Measurements from ENCODE around the gene SENP7. TPM values are rescaled to one million over a fixed set of nuclear protein-coding genes. Genes with fewer than 3 reads are reported as not detected.

The SENP7 gene
- total and polyA plus RNA-seq, 2 donors (not counting 1 experiment from before 2014, with no cell fraction given) = 14.7 to 50.3 TPM

DNA sequence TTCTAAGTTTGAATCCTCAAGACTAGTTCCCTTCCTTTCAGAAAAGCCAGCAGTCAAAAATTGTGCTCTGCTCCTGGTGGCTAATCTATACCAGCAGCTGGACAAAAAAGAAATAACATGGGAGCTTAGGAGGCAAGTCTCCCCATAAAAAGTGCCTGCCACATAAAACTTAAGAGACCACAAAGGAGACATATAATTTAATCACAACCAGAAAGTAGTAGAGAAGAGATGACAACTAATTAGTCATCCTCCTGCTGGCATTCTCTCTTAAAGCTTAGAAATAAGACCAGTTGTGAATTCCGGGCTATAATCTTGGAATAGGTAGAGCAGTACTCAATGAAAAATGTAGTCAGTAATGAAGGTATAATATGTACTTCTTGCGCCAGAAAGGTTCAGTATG lies 172.4 kb downstream of the SENP7 start:
- POLR2A ChIA-PET = no interaction called here
- Histone ChIP-seq H3K27ac (ENCODE audit: low read length in 2 of 2) (no peak overlapping the region), H3K4me1 (ENCODE audit: control insufficient read depth in 2 of 2, insufficient read depth in 2 of 2, low read length in 2 of 2) (no peaks in the 10 kb centered on the region), H3K4me3 (ENCODE audit: control extremely low read depth in 1 of 5, extremely low read depth in 1 of 5, insufficient read depth in 1 of 5, low read depth in 2 of 5, low read length in 4 of 5) (no peak overlapping the region), H3K79me2 (ENCODE audit: control insufficient read depth, insufficient read depth, low read length) (no peaks in the 10 kb centered on the region), H3K36me3 (replicated peaks in 1 of 2; ENCODE audit: control extremely low read depth in 1 of 2, control insufficient read depth in 1 of 2, extremely low read depth in 1 of 2, insufficient read depth in 2 of 2, low read length in 1 of 2) (peaks cover 14 to 36% of the 10 kb centered on the region in 2 experiments), H3K4me2 (replicated peaks; ENCODE audit: low read depth, low read length, poor library complexity, severe bottlenecking) (no peak overlapping the region), H2AFZ (ENCODE audit: insufficient read depth, low read depth, low read length, poor library complexity, severe bottlenecking) (no peak overlapping the region), H3K9ac (ENCODE audit: low read length) (no peak overlapping the region), H3K9me3 (ENCODE audit: control extremely low read depth in 1 of 3, control insufficient read depth in 2 of 3, insufficient read depth in 1 of 3, low read length in 2 of 3) (no peaks in the 10 kb centered on the region), H4K20me1 (ENCODE audit: control insufficient read depth, insufficient read depth, low read length, poor library complexity, severe bottlenecking) (no peaks in the 10 kb centered on the region), H3K27me3 (replicated peaks in 1 of 4; ENCODE audit: control extremely low read depth in 1 of 4, control insufficient read depth in 3 of 4, insufficient read depth in 4 of 4, low read length in 3 of 4) (no peaks in the 10 kb centered on the region)
- CTCF ChIA-PET = interaction anchor here (1.1 kb wide), 1 partner anchor 13 kb away, joined by 3 read pairs; no protein-coding TSS in a partner anchor
- Mint-ChIP-seq H3K27ac (no peak overlapping the region), H3K9me3 (ENCODE audit: insufficient read depth) (no peaks in the 10 kb centered on the region), H3K27me3 (no peaks in the 10 kb centered on the region), H3K4me1 (no peaks in the 10 kb centered on the region), H3K4me3 (no peak overlapping the region)
- no peak for TF ChIP-seq EZH2 (IDR thresholded peaks at IDR 0.05; ENCODE audit: borderline replicate concordance, insufficient read depth, low read depth, low read length, poor library complexity, severe bottlenecking)
- TF ChIP-seq, protein P1, sequence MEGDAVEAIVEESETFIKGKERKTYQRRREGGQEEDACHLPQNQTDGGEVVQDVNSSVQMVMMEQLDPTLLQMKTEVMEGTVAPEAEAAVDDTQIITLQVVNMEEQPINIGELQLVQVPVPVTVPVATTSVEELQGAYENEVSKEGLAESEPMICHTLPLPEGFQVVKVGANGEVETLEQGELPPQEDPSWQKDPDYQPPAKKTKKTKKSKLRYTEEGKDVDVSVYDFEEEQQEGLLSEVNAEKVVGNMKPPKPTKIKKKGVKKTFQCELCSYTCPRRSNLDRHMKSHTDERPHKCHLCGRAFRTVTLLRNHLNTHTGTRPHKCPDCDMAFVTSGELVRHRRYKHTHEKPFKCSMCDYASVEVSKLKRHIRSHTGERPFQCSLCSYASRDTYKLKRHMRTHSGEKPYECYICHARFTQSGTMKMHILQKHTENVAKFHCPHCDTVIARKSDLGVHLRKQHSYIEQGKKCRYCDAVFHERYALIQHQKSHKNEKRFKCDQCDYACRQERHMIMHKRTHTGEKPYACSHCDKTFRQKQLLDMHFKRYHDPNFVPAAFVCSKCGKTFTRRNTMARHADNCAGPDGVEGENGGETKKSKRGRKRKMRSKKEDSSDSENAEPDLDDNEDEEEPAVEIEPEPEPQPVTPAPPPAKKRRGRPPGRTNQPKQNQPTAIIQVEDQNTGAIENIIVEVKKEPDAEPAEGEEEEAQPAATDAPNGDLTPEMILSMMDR (IDR thresholded peaks at IDR 0.05) = no peak
- ATAC-seq (ENCODE audit: low read depth) = no peak
- WGBS (ENCODE audit: insufficient coverage) = no CpG with 5 or more reads among the region's 2 CpGs
- intact Hi-C loops (cut with micrococcal nuclease) = no loop called here
- DNase-seq = no peak

DNA sequence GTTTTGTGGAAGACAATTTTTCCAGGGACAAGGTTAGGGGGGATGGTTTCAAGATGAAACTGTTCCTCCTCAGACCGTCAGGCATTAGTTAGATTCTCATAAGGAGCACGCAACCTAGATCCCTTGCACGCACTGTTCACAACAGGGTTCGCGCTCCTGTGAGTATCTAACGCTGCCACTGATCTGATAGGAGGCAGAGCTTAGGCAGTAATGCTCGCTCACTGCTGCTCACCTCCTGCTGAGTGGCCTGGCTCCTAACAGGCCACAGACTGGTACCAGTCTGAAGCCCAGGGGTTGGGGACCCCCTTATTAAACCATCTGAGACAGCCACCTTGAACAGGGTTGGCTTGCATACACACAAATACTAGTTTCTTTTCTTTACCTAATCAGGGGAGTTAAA lies 179.1 kb downstream of the SENP7 start:
- no peak for ATAC-seq (ENCODE audit: low read depth)
- 88% methylated on average over 7 of the region's 7 CpGs for WGBS (ENCODE audit: insufficient coverage)
- H3K9ac ChIP-seq (ENCODE audit: low read length) = no peak overlapping the region
- POLR2A ChIA-PET = no interaction called here
- no peak overlapping the region for H2AFZ ChIP-seq (ENCODE audit: insufficient read depth, low read depth, low read length, poor library complexity, severe bottlenecking)
- no peaks in the 10 kb centered on the region for H4K20me1 ChIP-seq (ENCODE audit: control insufficient read depth, insufficient read depth, low read length, poor library complexity, severe bottlenecking)
- TF ChIP-seq EZH2 (IDR thresholded peaks at IDR 0.05; ENCODE audit: borderline replicate concordance, insufficient read depth, low read depth, low read length, poor library complexity, severe bottlenecking) = no peak
- TF ChIP-seq, protein P1 (IDR thresholded peaks at IDR 0.05) = no peak
- CTCF ChIA-PET = no interaction called here
- intact Hi-C loops (cut with micrococcal nuclease) = no loop called here
- no peak overlapping the region for H3K4me3 ChIP-seq (ENCODE audit: control extremely low read depth in 1 of 5, extremely low read depth in 1 of 5, insufficient read depth in 1 of 5, low read depth in 2 of 5, low read length in 4 of 5)
- H3K27ac ChIP-seq (ENCODE audit: low read length in 2 of 2) = no peak overlapping the region
- no peaks in the 10 kb centered on the region for H3K4me1 Mint-ChIP-seq
- H3K27ac Mint-ChIP-seq = no peak overlapping the region
- peaks cover 10 to 35% of the 10 kb centered on the region in 2 experiments for H3K36me3 ChIP-seq (replicated peaks in 1 of 2; ENCODE audit: control extremely low read depth in 1 of 2, control insufficient read depth in 1 of 2, extremely low read depth in 1 of 2, insufficient read depth in 2 of 2, low read length in 1 of 2)
- no peak for DNase-seq
- H3K27me3 ChIP-seq (replicated peaks in 1 of 4; ENCODE audit: control extremely low read depth in 1 of 4, control insufficient read depth in 3 of 4, insufficient read depth in 4 of 4, low read length in 3 of 4) = no peaks in the 10 kb centered on the region
- no peaks in the 10 kb centered on the region for H3K4me1 ChIP-seq (ENCODE audit: control insufficient read depth in 2 of 2, insufficient read depth in 2 of 2, low read length in 2 of 2)
- H3K9me3 Mint-ChIP-seq (ENCODE audit: insufficient read depth) = no peaks in the 10 kb centered on the region
- no peaks in the 10 kb centered on the region for H3K9me3 ChIP-seq (ENCODE audit: control extremely low read depth in 1 of 3, control insufficient read depth in 2 of 3, insufficient read depth in 1 of 3, low read length in 2 of 3)
- H3K4me2 ChIP-seq (replicated peaks; ENCODE audit: low read depth, low read length, poor library complexity, severe bottlenecking) = no peak overlapping the region
- no peak overlapping the region for H3K4me3 Mint-ChIP-seq
- no peaks in the 10 kb centered on the region for H3K27me3 Mint-ChIP-seq
- no peaks in the 10 kb centered on the region for H3K79me2 ChIP-seq (ENCODE audit: control insufficient read depth, insufficient read depth, low read length)

Measured in B cell (primary cell).